Stimulated activated effector memory CD8-positive, alpha-beta T cell treated with anti-CD3 and anti-CD28 coated beads, Interleukin-12 subunit alpha, Interleukin-12 subunit beta, amount 100 ng/mL, for 72 hours (primary cell): Measurements from ENCODE around the gene TRIM7.
"Not testable (repeated sequence)": the region's sequence is repeated elsewhere in the genome, so short reads cannot be mapped to it uniquely, and the experiment has no call there.

Source experiments
- ATAC-seq: fragments of 150-1000 bp; cut with Tn5 transposase; 2 replicates; pipeline ENCODE4 v1.10.0; 2021
- DNase-seq, 2 donors: peaks; one replicate each; pipeline ENCODE4 v3.0.0; 2021 to 2022; ENCODE audit warnings: low spot score in 2 of 2
- H3K27ac Mint-ChIP-seq: one replicate; pipeline ENCODE4 v1.8.0; 2022; ENCODE audit warnings: mild to moderate bottlenecking, mixed read lengths
- H3K36me3 Mint-ChIP-seq: one replicate; pipeline ENCODE4 v1.8.0; 2022; ENCODE audit warnings: mild to moderate bottlenecking, mixed read lengths
- H3K4me1 Mint-ChIP-seq: one replicate; pipeline ENCODE4 v1.8.0; 2022; ENCODE audit warnings: mixed read lengths
- H3K4me3 Mint-ChIP-seq: one replicate; pipeline ENCODE4 v1.8.0; 2022; ENCODE audit warnings: mild to moderate bottlenecking, mixed read lengths
- H3K9me3 Mint-ChIP-seq: one replicate; pipeline ENCODE4 v1.8.0; 2022; ENCODE audit warnings: mixed read lengths

Gene TRIM7

GRCh38 chr5:181209006-181209405, 4.0 kb upstream of the TRIM7 start:
- not testable (repeated sequence) for H3K9me3 Mint-ChIP-seq, DNase-seq, ATAC-seq, H3K27ac Mint-ChIP-seq, H3K4me3 Mint-ChIP-seq
- H3K36me3 Mint-ChIP-seq, result peaks cover 31% of the 10 kb centered on the region
- H3K4me1 Mint-ChIP-seq, result peaks cover 37% of the 10 kb centered on the region

- peak overlapping the region; percentile 82 for H3K4me3 Mint-ChIP-seq
- H3K36me3 Mint-ChIP-seq, result peaks cover 31% of the 10 kb centered on the region
- H3K9me3 Mint-ChIP-seq, result no peaks in the 10 kb centered on the region
- H3K4me1 Mint-ChIP-seq, result peaks cover 39% of the 10 kb centered on the region
- DNase-seq, result no peak
- peak overlapping the region; percentile 100 for H3K27ac Mint-ChIP-seq
- ATAC-seq, result no peak
Observed at GRCh38 chr5:181207960-181208253, 2.9 kb upstream of the TRIM7 start.

- Mint-ChIP-seq H3K36me3 (peaks cover 31% of the 10 kb centered on the region), H3K4me1 (peaks cover 39% of the 10 kb centered on the region), H3K4me3 (peak overlapping the region; percentile 82), H3K9me3 (no peaks in the 10 kb centered on the region), H3K27ac (peak overlapping the region; percentile 100)
- DNase-seq (peak; percentile 70 to 93), ATAC-seq (peak; percentile 74)
Observed at GRCh38 chr5:181207214-181207959, 2.4 kb upstream of the TRIM7 start.

- Mint-ChIP-seq H3K4me3 (peak overlapping the region; percentile 82), H3K27ac (peak overlapping the region; percentile 100), H3K4me1 (peaks cover 39% of the 10 kb centered on the region), H3K36me3 (peaks cover 31% of the 10 kb centered on the region), H3K9me3 (no peaks in the 10 kb centered on the region)
- DNase-seq, result no peak
- ATAC-seq, result no peak
Observed at GRCh38 chr5:181205761-181206649, 1.0 kb upstream of the TRIM7 start.

GRCh38 chr5:181204113-181204825, 727 bp downstream of the TRIM7 start:
- Mint-ChIP-seq H3K27ac (peak overlapping the region; percentile 54), H3K9me3 (no peaks in the 10 kb centered on the region), H3K4me1 (peaks cover 41% of the 10 kb centered on the region), H3K4me3 (peak overlapping the region; percentile 82), H3K36me3 (peaks cover 31% of the 10 kb centered on the region)
- peak; percentile 9 for ATAC-seq
- peak in 1 of 2 donors; percentile 72 for DNase-seq

- Mint-ChIP-seq H3K4me3 (peak overlapping the region; percentile 82), H3K9me3 (no peaks in the 10 kb centered on the region), H3K4me1 (peaks cover 46% of the 10 kb centered on the region), H3K36me3 (peaks cover 31% of the 10 kb centered on the region), H3K27ac (peak overlapping the region; percentile 54)
- ATAC-seq (peak; percentile 3), DNase-seq (no peak)
Observed at GRCh38 chr5:181203777-181204112, 1.3 kb downstream of the TRIM7 start.

- no peak for DNase-seq
- peak overlapping the region; percentile 82 for H3K4me3 Mint-ChIP-seq
- no peaks in the 10 kb centered on the region for H3K9me3 Mint-ChIP-seq
- ATAC-seq, result no peak
- H3K4me1 Mint-ChIP-seq, result peaks cover 47% of the 10 kb centered on the region
- H3K27ac Mint-ChIP-seq, result no peak overlapping the region
- peaks cover 29% of the 10 kb centered on the region for H3K36me3 Mint-ChIP-seq
Observed at GRCh38 chr5:181203093-181203711, 1.8 kb downstream of the TRIM7 start.

GRCh38 chr5:181200816-181201215, 4.2 kb downstream of the TRIM7 start:
- no peak overlapping the region for H3K4me3 Mint-ChIP-seq
- DNase-seq, result no peak

GRCh38 chr5:181199881-181200638, 4.9 kb downstream of the TRIM7 start:
- Mint-ChIP-seq H3K4me3 (no peak overlapping the region), H3K9me3 (no peaks in the 10 kb centered on the region), H3K36me3 (no peaks in the 10 kb centered on the region), H3K27ac (no peak overlapping the region), H3K4me1 (peaks cover 17% of the 10 kb centered on the region)
- DNase-seq, result no peak
- ATAC-seq, result no peak

More at GRCh38 chr5:181200816-181201215, 4.2 kb downstream of the TRIM7 start:
- H3K27ac Mint-ChIP-seq, result peak overlapping the region; percentile 56
- ATAC-seq, result no peak
- H3K9me3 Mint-ChIP-seq, result no peaks in the 10 kb centered on the region
- H3K36me3 Mint-ChIP-seq, result peaks cover 5% of the 10 kb centered on the region
- H3K4me1 Mint-ChIP-seq, result peaks cover 23% of the 10 kb centered on the region

- peak; percentile 17 for ATAC-seq
- H3K36me3 Mint-ChIP-seq, result no peaks in the 10 kb centered on the region
- no peak overlapping the region for H3K4me3 Mint-ChIP-seq
- H3K4me1 Mint-ChIP-seq, result peaks cover 13% of the 10 kb centered on the region
- no peak for DNase-seq
- H3K27ac Mint-ChIP-seq, result no peak overlapping the region
- no peaks in the 10 kb centered on the region for H3K9me3 Mint-ChIP-seq
Observed at GRCh38 chr5:181198905-181199519, 6.0 kb downstream of the TRIM7 start.

GRCh38 chr5:181198106-181198685, 6.8 kb downstream of the TRIM7 start:
- no peak overlapping the region for H3K4me3 Mint-ChIP-seq
- DNase-seq, result no peak
- no peak overlapping the region for H3K27ac Mint-ChIP-seq
- H3K4me1 Mint-ChIP-seq, result peaks cover 11% of the 10 kb centered on the region
- no peaks in the 10 kb centered on the region for H3K36me3 Mint-ChIP-seq
- ATAC-seq, result no peak
- H3K9me3 Mint-ChIP-seq, result no peaks in the 10 kb centered on the region

- ATAC-seq (no peak), DNase-seq (no peak)
- Mint-ChIP-seq H3K27ac (no peak overlapping the region), H3K9me3 (no peaks in the 10 kb centered on the region), H3K4me1 (peaks cover 18% of the 10 kb centered on the region), H3K36me3 (peaks cover 3% of the 10 kb centered on the region), H3K4me3 (no peak overlapping the region)
Observed at GRCh38 chr5:181197326-181197951, 7.6 kb downstream of the TRIM7 start.

GRCh38 chr5:181195249-181195761, 9.7 kb downstream of the TRIM7 start:
- peaks cover 25% of the 10 kb centered on the region for H3K36me3 Mint-ChIP-seq
- H3K27ac Mint-ChIP-seq, result no peak overlapping the region
- H3K9me3 Mint-ChIP-seq, result no peaks in the 10 kb centered on the region
- DNase-seq (no peak), ATAC-seq (no peak)
- peaks cover 37% of the 10 kb centered on the region for H3K4me1 Mint-ChIP-seq
- no peak overlapping the region for H3K4me3 Mint-ChIP-seq
